ENCODE results near the gene MTG2. TPM values are rescaled to one million over a fixed set of nuclear protein-coding genes. Genes with fewer than 3 reads are reported as not detected.

Gene MTG2
- total RNA-seq, 4 donors from 2014 or later = 21.4 to 42.0 (median 29.1) TPM

DNA sequence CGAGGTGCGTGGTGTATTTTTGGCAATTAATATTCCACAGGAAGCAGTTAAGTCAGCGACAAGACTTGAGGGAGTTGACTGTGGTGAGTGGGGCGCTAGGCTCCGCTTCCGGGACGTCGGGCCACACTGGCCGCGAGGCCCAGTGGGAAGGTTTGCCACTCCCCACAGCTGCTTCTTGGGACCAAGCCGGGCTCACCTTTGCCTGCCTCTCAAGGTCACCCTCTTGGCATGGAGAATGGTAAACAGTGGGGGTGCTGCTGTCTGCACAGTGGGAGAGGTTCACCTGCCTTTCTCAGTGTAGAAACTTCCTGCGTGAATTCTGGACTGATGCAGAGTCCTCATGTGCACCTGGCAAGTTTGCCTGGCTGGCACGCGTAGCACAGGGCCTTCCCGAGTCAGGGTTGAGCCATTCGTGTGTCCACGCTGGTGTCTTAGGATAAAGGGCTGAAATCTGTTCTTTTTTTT, 61.8 kb downstream of the MTG2 start:
- WGBS, 2 donors = 76 to 79% methylated on average over 17 of the region's 17 CpGs
- no peak for DNase-seq (ENCODE audit: low spot score in 2 of 2)

DNA sequence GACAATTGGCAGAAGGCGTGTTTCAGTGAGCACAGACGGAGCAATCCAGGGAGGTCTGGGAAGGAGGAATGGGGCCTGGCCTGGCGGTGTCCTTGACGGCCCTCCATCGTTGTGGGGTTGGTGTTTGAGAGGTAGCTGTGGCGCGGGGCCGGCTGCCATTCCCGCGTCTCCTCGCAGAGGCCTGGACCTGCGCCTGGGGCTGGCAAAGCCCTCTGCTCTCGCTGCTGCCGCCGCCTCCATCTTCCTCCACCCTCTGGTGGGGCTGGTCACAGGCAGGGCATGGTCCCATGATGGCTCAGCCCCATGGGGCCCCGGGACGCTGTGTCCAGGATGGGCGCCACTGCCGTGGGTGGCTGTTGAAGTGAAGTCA, 63.1 kb downstream of the MTG2 start:
- intact Hi-C loops (cut with DNase I; ENCODE audit: low total_unique reads) = no loop called here
- H3K4me3 ChIP-seq (ENCODE audit: low read depth, poor library complexity, severe bottlenecking) = no peak overlapping the region
- no peak for DNase-seq (ENCODE audit: low spot score in 2 of 2)
- TF ChIP-seq CTCF (IDR thresholded peaks at IDR 0.05) (no peak), POLR2A (IDR thresholded peaks at IDR 0.05) (no peak)
- WGBS, 2 donors = 84% methylated on average over 17 to 19 of the region's 19 CpGs

More for the DNA sequence above, 61.8 kb downstream of the MTG2 start:
- intact Hi-C loops (cut with DNase I; ENCODE audit: low total_unique reads) = no loop called here
- no peak overlapping the region for H3K4me3 ChIP-seq (ENCODE audit: low read depth, poor library complexity, severe bottlenecking)
- TF ChIP-seq CTCF (IDR thresholded peaks at IDR 0.05) (no peak), POLR2A (IDR thresholded peaks at IDR 0.05) (no peak)

DNA sequence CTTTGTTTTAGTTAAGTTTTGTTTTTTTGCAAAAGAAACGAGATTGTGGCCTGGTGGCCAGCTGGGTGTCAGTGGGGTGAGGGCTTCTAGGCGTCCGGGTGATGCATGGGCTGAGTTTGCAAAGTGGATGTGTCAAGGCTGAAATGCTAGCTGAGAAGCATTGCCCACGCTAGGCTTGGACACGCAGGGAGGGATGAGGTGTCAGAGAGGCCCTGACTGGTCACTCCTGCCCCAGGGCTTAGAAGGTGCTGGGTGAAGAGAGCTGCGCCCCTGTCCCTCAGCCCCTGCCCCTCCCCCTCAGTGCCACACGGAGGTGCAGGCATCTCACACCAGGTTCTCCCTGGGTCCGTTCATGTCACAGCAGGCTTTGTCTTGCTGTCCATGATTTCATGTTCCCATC, 63.6 kb downstream of the MTG2 start:
- intact Hi-C loops (cut with DNase I; ENCODE audit: low total_unique reads) = no loop called here
- no peak for DNase-seq (ENCODE audit: low spot score in 2 of 2)
- 78 to 84% methylated on average over 8 of the region's 8 CpGs for WGBS, 2 donors

DNA sequence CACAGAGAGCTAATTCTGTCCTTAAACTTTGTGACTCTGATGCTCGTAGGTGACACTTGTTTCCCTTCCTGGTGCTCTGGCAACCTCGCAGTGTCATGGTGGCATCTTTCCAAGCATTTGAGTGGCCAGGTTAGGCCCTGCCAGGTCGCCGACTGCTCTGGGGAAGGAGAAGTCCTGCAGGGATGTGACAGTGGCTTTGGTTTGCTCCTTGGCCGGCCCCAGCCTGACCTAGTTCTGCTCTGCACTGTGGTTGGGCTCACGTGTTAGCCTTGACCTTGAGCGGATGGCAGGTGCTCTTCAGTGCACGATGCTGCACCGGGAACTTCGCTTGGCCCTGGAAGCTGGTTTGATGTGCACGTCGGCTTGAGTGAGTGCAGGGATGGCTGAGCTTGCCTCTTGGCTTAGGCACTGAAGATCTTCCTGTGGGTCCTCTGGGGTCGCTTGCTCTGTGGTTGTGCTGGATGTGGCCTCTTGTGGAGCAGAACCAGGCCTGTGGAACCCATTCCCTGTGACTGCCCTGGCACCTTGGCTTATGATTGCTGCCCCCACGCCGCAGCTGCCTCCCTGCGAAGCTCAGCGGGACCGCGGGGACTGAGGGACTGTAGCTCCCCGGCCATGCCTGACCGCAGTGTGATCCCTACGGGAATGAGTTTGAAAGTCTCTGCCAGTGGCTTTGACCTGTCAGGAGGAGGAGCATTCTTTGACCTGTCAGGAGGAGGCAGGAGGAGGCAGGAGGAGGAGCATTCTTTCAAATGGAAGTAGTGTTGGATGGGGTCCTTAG, 64.2 kb downstream of the MTG2 start:
- H3K4me3 ChIP-seq (ENCODE audit: low read depth, poor library complexity, severe bottlenecking) = no peak overlapping the region
- TF ChIP-seq POLR2A (IDR thresholded peaks at IDR 0.05) (no peak), CTCF (IDR thresholded peaks at IDR 0.05) (no peak)
- DNase-seq (ENCODE audit: low spot score in 2 of 2) = no peak
- WGBS, 2 donors = 69 to 73% methylated on average over 15 to 17 of the region's 22 CpGs
- intact Hi-C loops (cut with DNase I; ENCODE audit: low total_unique reads) = no loop called here

More for the DNA sequence above, 63.6 kb downstream of the MTG2 start:
- TF ChIP-seq POLR2A (IDR thresholded peaks at IDR 0.05) (no peak), CTCF (IDR thresholded peaks at IDR 0.05) (no peak)
- no peak overlapping the region for H3K4me3 ChIP-seq (ENCODE audit: low read depth, poor library complexity, severe bottlenecking)

GRCh38 chr20:62248890-62249560, 66.2 kb downstream of the MTG2 start:
- intact Hi-C loops (cut with DNase I; ENCODE audit: low total_unique reads) = no loop called here
- TF ChIP-seq CTCF (IDR thresholded peaks at IDR 0.05) = no peak
- TF ChIP-seq POLR2A (IDR thresholded peaks at IDR 0.05) = no peak
- no peak overlapping the region for H3K4me3 ChIP-seq (ENCODE audit: low read depth, poor library complexity, severe bottlenecking)
- 80 to 86% methylated on average over 6 of the region's 6 CpGs for WGBS, 2 donors
- DNase-seq (ENCODE audit: low spot score in 2 of 2) = no peak

Measured in lower leg skin (tissue), 4 donors.